Activated B cell treated with CpG ODN at 0.5 μM for 24 hours (primary cell): ENCODE data around the gene ANKMY1. TPM values are rescaled to one million over a fixed set of nuclear protein-coding genes. Genes with fewer than 3 reads are reported as not detected.
A peak's percentile ranks its signal among the peaks of the same experiment; 100 is the strongest.

Experiments
- ATAC-seq: fragments of 200-7000 bp; cut with Tn5 transposase; one replicate; pipeline ENCODE4 v1.10.0; 2021; ENCODE audit warnings: low read depth, mild to moderate bottlenecking, moderate library complexity
- CTCF ChIA-PET: fragments of 350-600 bp; sonication (Branson Sonifier 250); formaldehyde crosslinking; loops from one replicate; lab custom pipeline; 2021; ENCODE audit warnings: antibody characterized with exemption; lab: Charles Lee
- POLR2A ChIA-PET: fragments of 350-600 bp; sonication (Branson Sonifier 250); formaldehyde crosslinking; loops from one replicate; lab custom pipeline; 2021; ENCODE audit warnings: antibody characterized with exemption; lab: Charles Lee
- DNase-seq: peaks from one replicate; pipeline ENCODE4 v3.0.0; 2022
- H3K27ac Mint-ChIP-seq: one replicate; pipeline ENCODE4 v1.8.0; 2020; ENCODE audit warnings: mixed read lengths
- H3K27me3 Mint-ChIP-seq: one replicate; pipeline ENCODE4 v1.8.0; 2021; ENCODE audit warnings: mixed read lengths
- H3K36me3 Mint-ChIP-seq: one replicate; pipeline ENCODE4 v1.8.0; 2021; ENCODE audit warnings: low read depth, mixed read lengths
- H3K4me1 Mint-ChIP-seq: one replicate; pipeline ENCODE4 v1.8.0; 2021; ENCODE audit warnings: mixed read lengths
- H3K4me3 Mint-ChIP-seq: one replicate; pipeline ENCODE4 v1.8.0; 2020; ENCODE audit warnings: mild to moderate bottlenecking, mixed read lengths
- H3K9me3 Mint-ChIP-seq: one replicate; pipeline ENCODE4 v1.8.0; 2020; ENCODE audit warnings: mixed read lengths
- intact Hi-C: fragments of 100-400 bp; cut with micrococcal nuclease; formaldehyde crosslinking; loops from one replicate; pipeline ENCODE4 v1.15.1; 2024
- total RNA-seq: library from RNA; stranded (reverse); gene quantifications from 2 replicates; pipeline ENCODE4 v1.2.3, GENCODE V29; 2022
- TF ChIP-seq, protein P1 (sequence below): fragments of 200-600 bp; IDR thresholded peaks from one replicate; pipeline ENCODE4 v1.8.0; 2022; ENCODE audit warnings: antibody characterized with exemption, mild to moderate bottlenecking

ANKMY1 gene, protein sequence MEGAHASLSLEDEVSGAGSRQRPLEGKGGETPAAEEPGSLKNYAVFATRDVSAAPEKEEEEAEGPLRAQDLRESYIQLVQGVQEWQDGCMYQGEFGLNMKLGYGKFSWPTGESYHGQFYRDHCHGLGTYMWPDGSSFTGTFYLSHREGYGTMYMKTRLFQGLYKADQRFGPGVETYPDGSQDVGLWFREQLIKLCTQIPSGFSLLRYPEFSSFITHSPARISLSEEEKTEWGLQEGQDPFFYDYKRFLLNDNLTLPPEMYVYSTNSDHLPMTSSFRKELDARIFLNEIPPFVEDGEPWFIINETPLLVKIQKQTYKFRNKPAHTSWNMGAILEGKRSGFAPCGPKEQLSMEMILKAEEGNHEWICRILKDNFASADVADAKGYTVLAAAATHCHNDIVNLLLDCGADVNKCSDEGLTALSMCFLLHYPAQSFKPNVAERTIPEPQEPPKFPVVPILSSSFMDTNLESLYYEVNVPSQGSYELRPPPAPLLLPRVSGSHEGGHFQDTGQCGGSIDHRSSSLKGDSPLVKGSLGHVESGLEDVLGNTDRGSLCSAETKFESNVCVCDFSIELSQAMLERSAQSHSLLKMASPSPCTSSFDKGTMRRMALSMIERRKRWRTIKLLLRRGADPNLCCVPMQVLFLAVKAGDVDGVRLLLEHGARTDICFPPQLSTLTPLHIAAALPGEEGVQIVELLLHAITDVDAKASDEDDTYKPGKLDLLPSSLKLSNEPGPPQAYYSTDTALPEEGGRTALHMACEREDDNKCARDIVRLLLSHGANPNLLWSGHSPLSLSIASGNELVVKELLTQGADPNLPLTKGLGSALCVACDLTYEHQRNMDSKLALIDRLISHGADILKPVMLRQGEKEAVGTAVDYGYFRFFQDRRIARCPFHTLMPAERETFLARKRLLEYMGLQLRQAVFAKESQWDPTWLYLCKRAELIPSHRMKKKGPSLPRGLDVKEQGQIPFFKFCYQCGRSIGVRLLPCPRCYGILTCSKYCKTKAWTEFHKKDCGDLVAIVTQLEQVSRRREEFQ
- total RNA-seq, result 33.4 and 40.4 TPM in 2 replicates

DNA sequence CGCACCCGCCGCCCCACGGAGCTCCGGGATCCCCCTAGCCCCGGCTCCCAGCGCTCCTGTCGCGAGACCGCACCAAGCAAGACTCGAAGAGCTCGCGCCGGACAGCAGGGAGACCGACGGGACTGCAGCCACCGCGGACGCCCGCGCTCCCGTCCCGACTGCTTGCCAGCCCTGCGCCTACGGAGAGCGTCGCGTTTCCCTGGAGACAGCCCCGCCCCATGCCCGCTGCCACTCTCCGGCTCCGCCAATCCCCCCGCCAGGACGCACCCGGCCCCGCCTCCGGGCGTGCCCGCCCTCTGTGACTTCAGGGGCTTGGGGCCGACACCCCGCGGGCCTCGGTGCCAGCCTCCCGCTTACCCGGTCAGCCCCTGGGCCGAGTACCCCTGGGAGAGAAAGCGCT lies at the start of gene ANKMY1:
ANKMY1 (minus strand) TSS at position 181 of the 400 bp plus-strand sequence. CDS start 653 bp downstream, outside the sequence.
- TF ChIP-seq, protein P1, sequence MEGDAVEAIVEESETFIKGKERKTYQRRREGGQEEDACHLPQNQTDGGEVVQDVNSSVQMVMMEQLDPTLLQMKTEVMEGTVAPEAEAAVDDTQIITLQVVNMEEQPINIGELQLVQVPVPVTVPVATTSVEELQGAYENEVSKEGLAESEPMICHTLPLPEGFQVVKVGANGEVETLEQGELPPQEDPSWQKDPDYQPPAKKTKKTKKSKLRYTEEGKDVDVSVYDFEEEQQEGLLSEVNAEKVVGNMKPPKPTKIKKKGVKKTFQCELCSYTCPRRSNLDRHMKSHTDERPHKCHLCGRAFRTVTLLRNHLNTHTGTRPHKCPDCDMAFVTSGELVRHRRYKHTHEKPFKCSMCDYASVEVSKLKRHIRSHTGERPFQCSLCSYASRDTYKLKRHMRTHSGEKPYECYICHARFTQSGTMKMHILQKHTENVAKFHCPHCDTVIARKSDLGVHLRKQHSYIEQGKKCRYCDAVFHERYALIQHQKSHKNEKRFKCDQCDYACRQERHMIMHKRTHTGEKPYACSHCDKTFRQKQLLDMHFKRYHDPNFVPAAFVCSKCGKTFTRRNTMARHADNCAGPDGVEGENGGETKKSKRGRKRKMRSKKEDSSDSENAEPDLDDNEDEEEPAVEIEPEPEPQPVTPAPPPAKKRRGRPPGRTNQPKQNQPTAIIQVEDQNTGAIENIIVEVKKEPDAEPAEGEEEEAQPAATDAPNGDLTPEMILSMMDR, result no peak
- Mint-ChIP-seq H3K27ac (no peak within 1 kb of the TSS), H3K9me3 (no peaks in the 10 kb centered on the region), H3K4me3 (peak within 1 kb of the TSS; percentile 72), H3K27me3 (no peaks in the 10 kb centered on the region), H3K4me1 (peaks cover 50% of the 10 kb centered on the region), H3K36me3 (peaks cover 43% of the 10 kb centered on the region)
- intact Hi-C loops, result no loop called here
- ChIA-PET CTCF (interaction anchor here (1.4 to 1.9 kb wide), 3 partner anchors 8 to 44 kb away, joined by 3 to 5 read pairs (median 4); no protein-coding TSS in a partner anchor), POLR2A (interaction anchor here (2.5 to 2.7 kb wide), 2 partner anchors 8 to 29 kb away, joined by 11 to 14 read pairs; partner anchors contain the start of gene CAPN10)
- no peak for DNase-seq
- ATAC-seq, result no peak

DNA sequence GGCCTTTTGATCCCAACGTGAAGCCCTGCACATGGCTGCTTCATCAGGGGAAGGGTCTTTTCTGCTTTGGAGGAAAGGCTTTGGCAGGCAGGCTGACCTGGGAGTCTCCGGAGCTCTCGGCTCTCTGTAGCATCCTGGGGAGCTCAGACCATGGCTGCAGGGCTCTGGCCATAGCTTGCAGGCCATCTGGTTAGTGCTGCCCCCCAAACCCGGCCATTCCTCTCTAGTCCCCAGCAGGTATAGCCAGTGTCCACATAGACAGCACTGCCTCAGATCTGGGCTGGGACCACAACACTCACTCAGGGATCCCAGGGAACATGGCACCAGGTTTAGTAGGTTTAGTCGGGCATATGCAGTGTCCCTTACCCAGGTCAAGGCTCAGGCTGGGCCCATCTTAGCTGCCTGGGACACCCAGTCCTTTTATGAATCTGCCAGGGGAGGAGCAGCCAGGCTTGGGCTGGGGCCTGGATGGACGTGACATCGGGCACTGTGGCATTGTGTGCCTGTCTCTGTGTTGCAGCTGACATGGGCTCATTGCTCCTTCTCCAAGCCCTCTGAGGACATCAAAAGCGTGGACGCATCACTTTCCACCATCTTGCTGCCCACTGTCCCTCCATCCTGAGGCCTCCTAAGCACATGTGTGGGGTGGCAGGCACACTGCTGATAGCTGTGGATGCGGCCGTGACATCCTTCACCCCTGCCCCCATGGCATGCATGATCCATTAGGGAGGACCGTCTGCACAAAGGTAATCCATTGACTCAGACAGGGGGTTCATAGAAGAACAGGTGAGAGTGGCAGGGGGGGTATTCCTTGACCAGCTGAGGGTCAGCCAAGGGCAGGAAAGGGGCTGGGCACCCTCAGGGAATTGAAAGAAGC lies 48.3 kb upstream of the ANKMY1 start:
- Mint-ChIP-seq H3K27ac (no peak overlapping the region), H3K9me3 (no peaks in the 10 kb centered on the region), H3K27me3 (no peaks in the 10 kb centered on the region), H3K4me1 (no peaks in the 10 kb centered on the region), H3K36me3 (peaks cover 7% of the 10 kb centered on the region), H3K4me3 (no peak overlapping the region)
- ChIA-PET CTCF (no interaction called here), POLR2A (no interaction called here)
- intact Hi-C loops, result no loop called here
- TF ChIP-seq, protein P1, result no peak
- no peak for DNase-seq
- ATAC-seq, result no peak

DNA sequence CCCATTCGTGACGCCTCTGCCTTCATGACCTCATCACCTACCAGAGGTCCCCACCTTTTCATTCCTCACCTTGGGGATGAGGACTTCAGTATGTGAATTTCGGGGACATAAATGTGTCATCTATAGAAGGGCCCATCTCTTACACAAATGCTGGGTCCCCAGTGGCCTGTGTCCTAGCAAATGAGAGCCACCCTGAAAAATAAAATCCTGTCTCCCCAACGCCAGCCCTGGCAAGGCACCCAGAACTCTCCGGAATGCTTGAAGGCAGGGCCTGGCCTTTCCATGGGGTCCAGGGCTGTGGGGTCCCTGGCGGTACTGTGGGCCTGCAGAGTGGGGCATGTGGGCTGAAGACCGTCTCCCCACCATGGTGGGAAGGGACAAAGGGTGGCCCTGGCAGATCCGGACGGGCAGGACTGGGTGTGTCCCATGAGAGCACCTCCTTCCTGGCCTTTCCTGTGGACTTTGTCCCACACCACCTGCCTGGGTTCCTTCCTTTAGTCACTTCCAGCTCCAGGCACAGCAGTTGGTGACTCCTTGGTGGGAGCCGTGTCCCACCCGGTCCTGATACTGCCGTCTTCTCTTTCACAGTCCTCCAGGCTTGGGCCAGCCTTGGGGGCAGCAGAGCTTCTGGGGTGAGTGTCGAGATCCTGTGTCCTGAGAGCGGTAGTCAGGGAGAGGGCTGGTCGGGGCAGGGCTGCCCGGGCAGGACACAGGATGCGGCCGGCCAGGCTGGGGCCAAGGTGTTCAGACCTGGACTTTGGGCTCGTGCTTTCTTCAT lies 47.3 kb upstream of the ANKMY1 start:
- H3K27ac Mint-ChIP-seq, result no peak overlapping the region
- H3K4me3 Mint-ChIP-seq, result no peak overlapping the region
- H3K9me3 Mint-ChIP-seq, result no peaks in the 10 kb centered on the region
- ChIA-PET POLR2A (no interaction called here), CTCF (no interaction called here)
- ATAC-seq (no peak), DNase-seq (no peak)
- no peaks in the 10 kb centered on the region for H3K27me3 Mint-ChIP-seq
- TF ChIP-seq, protein P1, result no peak
- intact Hi-C loops, result no loop called here
- peaks cover 14% of the 10 kb centered on the region for H3K36me3 Mint-ChIP-seq
- no peaks in the 10 kb centered on the region for H3K4me1 Mint-ChIP-seq

DNA sequence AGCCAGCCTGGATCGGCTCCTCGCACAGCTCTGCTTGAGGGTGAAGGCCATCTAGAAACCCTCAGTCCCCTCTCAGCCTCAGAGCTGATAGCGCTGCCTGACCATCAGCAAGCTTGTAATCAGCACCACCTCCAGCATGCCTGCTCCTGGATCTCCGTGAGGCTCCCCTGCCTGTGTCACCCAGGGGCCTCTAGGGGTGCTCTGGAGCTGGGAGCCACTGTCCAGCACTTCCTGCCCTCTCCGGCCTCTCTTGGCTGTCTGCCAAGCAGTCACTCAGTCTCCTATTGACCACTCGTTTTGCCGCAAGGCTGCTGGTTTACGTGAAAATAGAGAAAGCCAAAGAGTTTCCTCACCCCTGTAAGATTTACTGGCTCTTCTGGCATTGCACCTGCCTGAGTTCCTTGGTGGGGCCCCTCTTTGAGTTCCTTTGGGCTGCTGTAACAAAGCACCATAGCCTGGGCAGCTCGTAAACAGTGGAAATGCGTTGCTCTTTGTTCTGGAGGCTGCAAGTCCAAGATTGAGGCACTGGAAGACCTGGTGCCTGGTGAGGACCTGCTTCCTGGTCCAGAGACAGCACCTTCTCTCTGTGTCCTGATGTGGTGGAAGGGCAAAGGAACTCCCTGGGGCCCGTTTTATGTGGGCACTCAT lies 46.6 kb upstream of the ANKMY1 start:
- no peaks in the 10 kb centered on the region for H3K4me1 Mint-ChIP-seq
- TF ChIP-seq, protein P1, result no peak
- H3K27ac Mint-ChIP-seq, result no peak overlapping the region
- no peak overlapping the region for H3K4me3 Mint-ChIP-seq
- H3K27me3 Mint-ChIP-seq, result no peaks in the 10 kb centered on the region
- DNase-seq (no peak), ATAC-seq (no peak)
- ChIA-PET POLR2A (no interaction called here), CTCF (no interaction called here)
- H3K9me3 Mint-ChIP-seq, result no peaks in the 10 kb centered on the region
- H3K36me3 Mint-ChIP-seq, result peaks cover 21% of the 10 kb centered on the region
- intact Hi-C loops, result no loop called here
